CD14-positive monocyte (primary cell): ENCODE measurements around the gene DENND1B. TPM values are rescaled to one million over a fixed set of nuclear protein-coding genes. Genes with fewer than 3 reads are reported as not detected.

Experiments used
- DNase-seq, 3 donors: peaks; one replicate each; pipeline ENCODE4 v3.0.0-alpha.2; 2011 to 2022
- H2AFZ ChIP-seq: 2 replicates; pipeline ENCODE4 v1.6.0; 2012; ENCODE audit warnings: mild to moderate bottlenecking, low read depth, low read length, inconsistent platforms; ENCODE audit not compliant: insufficient read depth, poor library complexity, severe bottlenecking
- H3K27ac ChIP-seq, 2 donors: 1 replicate in 1 of 2; 2 replicates in 1 of 2; pipeline ENCODE4 v1.5.1; 2012 to 2013; ENCODE audit warnings: low read length in 2 of 2, control low read depth in 1 of 2, inconsistent platforms in 1 of 2, low read depth in 1 of 2, mild to moderate bottlenecking in 1 of 2
- H3K27me3 ChIP-seq, 2 donors: one replicate each; pipeline versions ENCODE4 v1.6.0 to v1.6.1; 2011 to 2013; ENCODE audit warnings: low read length in 2 of 2; ENCODE audit not compliant: control insufficient read depth in 2 of 2, insufficient read depth in 2 of 2
- H3K36me3 ChIP-seq, 2 donors: replicated peaks in 1 of 2; 1 replicate in 1 of 2; 2 replicates in 1 of 2; pipeline versions ENCODE4 v1.5.1 to v1.6.1; 2012 to 2013; ENCODE audit warnings: low read length in 2 of 2, control low read depth in 1 of 2, inconsistent platforms in 1 of 2, mild to moderate bottlenecking in 1 of 2; ENCODE audit not compliant: insufficient read depth in 2 of 2, control insufficient read depth in 1 of 2
- H3K4me1 ChIP-seq, 2 donors: 1 replicate in 1 of 2; 2 replicates in 1 of 2; pipeline versions ENCODE4 v1.5.1 to v1.6.1; 2012 to 2013; ENCODE audit warnings: low read length in 2 of 2, control low read depth in 1 of 2, inconsistent platforms in 1 of 2, mild to moderate bottlenecking in 1 of 2, moderate library complexity in 1 of 2; ENCODE audit not compliant: insufficient read depth in 2 of 2, control insufficient read depth in 1 of 2
- H3K4me2 ChIP-seq: replicated peaks from 2 replicates; pipeline ENCODE3; 2012; ENCODE audit warnings: low read length, moderate library complexity, mild to moderate bottlenecking; ENCODE audit not compliant: poor library complexity, severe bottlenecking; ENCODE audit errors: extremely low read depth
- H3K4me3 ChIP-seq, 3 experiments: fragments of 200-600 bp in 1 of 3; sonication (generic) in 1 of 3; replicated peaks in 1 of 3; 1 replicate in 2 of 3; 2 replicates in 1 of 3; pipeline ENCODE4 v1.5.1; 2011 to 2013; ENCODE audit warnings: low read length in 3 of 3, mild to moderate bottlenecking in 3 of 3, control low read depth in 2 of 3, low read depth in 2 of 3, inconsistent platforms in 1 of 3, moderate library complexity in 1 of 3
- H3K79me2 ChIP-seq: 2 replicates; pipeline ENCODE4 v1.6.0; 2012; ENCODE audit warnings: mild to moderate bottlenecking, control low read depth, inconsistent platforms, low read length, moderate library complexity; ENCODE audit not compliant: insufficient read depth
- H3K9ac ChIP-seq: 2 replicates; pipeline ENCODE4 v1.6.0; 2017; ENCODE audit warnings: low read length, mild to moderate bottlenecking; ENCODE audit not compliant: insufficient read depth, poor library complexity, severe bottlenecking
- H3K9me3 ChIP-seq, 2 donors: replicated peaks in 1 of 2; 1 replicate in 1 of 2; 2 replicates in 1 of 2; pipeline versions ENCODE4 v1.5.1 to v1.6.1; 2012 to 2013; ENCODE audit warnings: low read length in 2 of 2, control low read depth in 1 of 2; ENCODE audit not compliant: control insufficient read depth in 1 of 2, insufficient read depth in 1 of 2
- H4K20me1 ChIP-seq: 2 replicates; pipeline ENCODE4 v1.6.0; 2012; ENCODE audit warnings: mild to moderate bottlenecking, low read length, control low read depth, moderate library complexity; ENCODE audit not compliant: insufficient read depth
- H3K27ac Mint-ChIP-seq, 7 donors: one replicate each; pipeline ENCODE4 v1.8.0; 2020; ENCODE audit warnings: mild to moderate bottlenecking in 7 of 7, mixed read lengths in 7 of 7, moderate library complexity in 6 of 7, inconsistent platforms in 2 of 7
- H3K27me3 Mint-ChIP-seq, 3 donors: one replicate each; pipeline ENCODE4 v1.8.0; 2021 to 2022; ENCODE audit warnings: low read depth in 3 of 3, mild to moderate bottlenecking in 3 of 3, mixed read lengths in 3 of 3, moderate library complexity in 3 of 3, inconsistent platforms in 1 of 3
- H3K36me3 Mint-ChIP-seq, 2 donors: one replicate each; pipeline ENCODE4 v1.8.0; 2020; ENCODE audit warnings: mixed read lengths in 2 of 2, inconsistent platforms in 1 of 2, mild to moderate bottlenecking in 1 of 2
- H3K4me1 Mint-ChIP-seq: one replicate; pipeline ENCODE4 v1.8.0; 2020; ENCODE audit warnings: mild to moderate bottlenecking, mixed read lengths
- H3K4me3 Mint-ChIP-seq, 2 donors: one replicate each; pipeline ENCODE4 v1.8.0; 2020; ENCODE audit warnings: mild to moderate bottlenecking in 2 of 2, mixed read lengths in 2 of 2, moderate library complexity in 1 of 2
- H3K9me3 Mint-ChIP-seq, 7 donors: one replicate each; pipeline ENCODE4 v1.8.0; 2020 to 2022; ENCODE audit warnings: mixed read lengths in 7 of 7, mild to moderate bottlenecking in 6 of 7, moderate library complexity in 6 of 7, inconsistent platforms in 2 of 7
- WGBS: methylation state at CpG from one replicate; pipeline ENCODE4 v1.1.5; 2013; ENCODE audit warnings: missing lambda C conversion rate; ENCODE audit not compliant: insufficient coverage; 5-methylcytosine and 5-hydroxymethylcytosine counted together
- intact Hi-C, 2 donors: fragments of 100-400 bp; cut with micrococcal nuclease; formaldehyde crosslinking; loops; one replicate each; pipeline versions ENCODE4 v1.15.0 to v1.15.1; 2023
- polyA plus RNA-seq, 3 donors: library from polyadenylated mRNA; depleted of rRNA in 1 of 3; unstranded in 2 of 3; stranded (reverse) in 1 of 3; fragments of 300-500 nt in 2 of 3; fragments of >200 nt in 1 of 3; fragmentation: Illumina TruSeq in 2 of 3; gene quantifications; 1 replicate in 2 of 3; 2 replicates in 1 of 3; pipeline ENCODE4 v1.2.3, GENCODE V29; 2012 to 2021
- TF ChIP-seq, protein P1 (sequence below): fragments of 200-600 bp; IDR thresholded peaks from one replicate; pipeline ENCODE4 v1.8.0; 2022; ENCODE audit warnings: antibody characterized with exemption, mild to moderate bottlenecking

Gene DENND1B
- polyA plus RNA-seq, 3 donors, result 3.0 to 8.2 (median 5.7) TPM

DNA sequence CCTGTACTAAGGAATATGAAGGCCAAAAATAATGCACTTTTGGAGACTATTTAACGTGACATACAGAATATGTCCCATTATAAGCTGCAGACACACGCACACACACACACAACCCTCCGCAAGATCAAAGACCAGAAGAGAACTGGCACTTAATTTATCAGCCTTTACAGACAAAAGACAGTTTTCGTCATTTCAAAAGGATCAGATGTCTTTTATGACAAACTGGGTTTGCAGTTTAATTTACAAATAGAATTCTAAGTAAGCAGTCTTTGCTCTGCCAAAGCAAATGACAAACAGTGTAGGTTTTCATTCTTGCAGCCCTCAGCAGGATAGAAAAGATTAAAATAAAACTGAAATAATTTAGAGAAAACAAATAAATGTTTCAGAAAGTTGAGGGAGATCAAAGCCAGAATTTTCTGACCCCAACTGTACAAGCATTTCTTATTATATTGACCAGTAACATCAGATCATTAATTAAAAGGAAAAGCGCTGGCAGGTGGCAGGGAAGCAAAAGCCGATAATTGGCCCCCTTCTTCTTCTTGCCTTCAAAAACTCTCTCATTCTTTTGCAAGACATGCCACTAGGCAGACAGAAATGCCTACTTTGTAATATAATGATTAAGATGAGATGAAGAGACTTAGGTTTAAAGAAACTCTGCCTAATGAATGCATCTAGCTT lies 169.0 kb downstream of the DENND1B start:
- Mint-ChIP-seq H3K4me1 (no peaks in the 10 kb centered on the region), H3K27ac (no peak overlapping the region), H3K4me3 (no peak overlapping the region), H3K9me3 (no peaks in the 10 kb centered on the region), H3K27me3 (no peaks in the 10 kb centered on the region), H3K36me3 (peaks cover 2 to 3% of the 10 kb centered on the region in 2 donors)
- Histone ChIP-seq H3K4me1 (no peaks in the 10 kb centered on the region), H3K4me2 (no peak overlapping the region), H3K27ac (no peak overlapping the region), H2AFZ (no peak overlapping the region), H3K9me3 (no peaks in the 10 kb centered on the region), H3K27me3 (no peaks in the 10 kb centered on the region), H3K4me3 (no peak overlapping the region), H3K9ac (no peak overlapping the region), H3K36me3 (no peaks in the 10 kb centered on the region), H4K20me1 (no peaks in the 10 kb centered on the region), H3K79me2 (no peaks in the 10 kb centered on the region)
- TF ChIP-seq, protein P1, sequence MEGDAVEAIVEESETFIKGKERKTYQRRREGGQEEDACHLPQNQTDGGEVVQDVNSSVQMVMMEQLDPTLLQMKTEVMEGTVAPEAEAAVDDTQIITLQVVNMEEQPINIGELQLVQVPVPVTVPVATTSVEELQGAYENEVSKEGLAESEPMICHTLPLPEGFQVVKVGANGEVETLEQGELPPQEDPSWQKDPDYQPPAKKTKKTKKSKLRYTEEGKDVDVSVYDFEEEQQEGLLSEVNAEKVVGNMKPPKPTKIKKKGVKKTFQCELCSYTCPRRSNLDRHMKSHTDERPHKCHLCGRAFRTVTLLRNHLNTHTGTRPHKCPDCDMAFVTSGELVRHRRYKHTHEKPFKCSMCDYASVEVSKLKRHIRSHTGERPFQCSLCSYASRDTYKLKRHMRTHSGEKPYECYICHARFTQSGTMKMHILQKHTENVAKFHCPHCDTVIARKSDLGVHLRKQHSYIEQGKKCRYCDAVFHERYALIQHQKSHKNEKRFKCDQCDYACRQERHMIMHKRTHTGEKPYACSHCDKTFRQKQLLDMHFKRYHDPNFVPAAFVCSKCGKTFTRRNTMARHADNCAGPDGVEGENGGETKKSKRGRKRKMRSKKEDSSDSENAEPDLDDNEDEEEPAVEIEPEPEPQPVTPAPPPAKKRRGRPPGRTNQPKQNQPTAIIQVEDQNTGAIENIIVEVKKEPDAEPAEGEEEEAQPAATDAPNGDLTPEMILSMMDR, result no peak
- WGBS, result 100% methylated on average over 2 of the region's 6 CpGs
- intact Hi-C loops, result no loop called here
- DNase-seq, result no peak

DNA sequence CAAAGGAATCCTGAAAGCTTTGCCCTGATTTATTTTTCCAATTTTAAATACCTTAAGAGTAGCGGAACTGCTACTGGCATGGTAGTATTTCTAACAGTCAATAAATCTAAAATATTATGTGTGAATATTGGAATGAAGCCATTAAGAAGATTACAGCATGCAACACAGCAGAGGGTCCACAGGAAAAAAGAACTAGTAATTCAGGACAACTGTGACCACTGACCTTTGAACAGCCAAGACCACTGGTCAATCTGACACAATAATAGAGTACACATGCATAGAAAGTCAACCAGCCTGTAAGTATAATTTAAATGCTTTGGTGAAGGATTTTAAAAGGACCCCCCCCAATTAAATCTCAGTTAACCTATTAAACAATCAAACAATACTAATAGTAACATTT lies 171.0 kb downstream of the DENND1B start:
- Histone ChIP-seq H3K4me3 (no peak overlapping the region), H3K27me3 (no peaks in the 10 kb centered on the region), H3K9ac (no peak overlapping the region), H3K79me2 (no peaks in the 10 kb centered on the region), H3K27ac (no peak overlapping the region), H3K9me3 (no peaks in the 10 kb centered on the region), H3K4me1 (no peaks in the 10 kb centered on the region), H2AFZ (no peak overlapping the region), H4K20me1 (no peaks in the 10 kb centered on the region), H3K36me3 (peaks cover 0 to 3% of the 10 kb centered on the region in 2 donors), H3K4me2 (no peak overlapping the region)
- no peaks in the 10 kb centered on the region for H3K9me3 Mint-ChIP-seq
- TF ChIP-seq, protein P1, result no peak
- no CpG with 5 or more reads among the region's 1 CpG for WGBS
- DNase-seq, result no peak
- H3K36me3 Mint-ChIP-seq, result peaks cover 3 to 9% of the 10 kb centered on the region in 2 donors
- no peaks in the 10 kb centered on the region for H3K4me1 Mint-ChIP-seq
- H3K27ac Mint-ChIP-seq, result no peak overlapping the region
- H3K27me3 Mint-ChIP-seq, result no peaks in the 10 kb centered on the region
- intact Hi-C loops, result no loop called here
- H3K4me3 Mint-ChIP-seq, result no peak overlapping the region
